ENCODE data around the gene ZNF304. TPM values are rescaled to one million over a fixed set of nuclear protein-coding genes. Genes with fewer than 3 reads are reported as not detected.

ZNF304 gene
- total RNA-seq (10 to 100 TPM; 13.3 to 13.6 TPM), polyA plus RNA-seq (1 to 10 TPM in 1 of 2 donors, under 1 TPM in 1; 0.43 to 4.1 TPM)

GRCh38 chr19:57350877-57351805, at the start of gene ZNF304:
Gene ZNF304 (plus strand): TSS chr19:57351271. CDS start chr19:57351665, 394 bp downstream.
- peaks cover 27% of the 10 kb centered on the region for H3K36me3 ChIP-seq (ENCODE audit: insufficient read depth, low read length)
- intact Hi-C loops (cut with micrococcal nuclease), result loop anchor here (1.0 to 2.0 kb wide), 2 partner anchors 12 to 110 kb away; partner anchors contain the start of genes TRAPPC2B, ZNF547 and ZNF805
- peak; percentile 78 to 85 (median 84) for DNase-seq
- peaks cover 47 to 57% of the 10 kb centered on the region in 2 donors for H3K36me3 Mint-ChIP-seq
- H3K27ac ChIP-seq (ENCODE audit: low read depth, low read length), result peak within 1 kb of the TSS; percentile 73
- peaks cover 28 to 39% (median 31%) of the 10 kb centered on the region in 4 donors for H3K4me1 Mint-ChIP-seq
- H3K27me3 ChIP-seq (ENCODE audit: insufficient read depth, low read length), result no peaks in the 10 kb centered on the region
- H3K27ac Mint-ChIP-seq, result peak within 1 kb of the TSS; percentile 83 to 97 (median 96)
- peak within 1 kb of the TSS; percentile 94 to 99 (median 96) for H3K4me3 Mint-ChIP-seq
- H3K4me1 ChIP-seq (ENCODE audit: insufficient read depth, low read length), result peaks cover 20% of the 10 kb centered on the region
- POLR2A ChIA-PET (ENCODE audit: partially characterized antibody), result interaction anchor here (0.7 to 1.7 kb wide), 6 partner anchors 12 to 538 kb away, joined by 3 to 12 read pairs (median 4); partner anchors contain the start of genes TRAPPC2B, ZNF543, ZNF547 and ZNF548
- CTCF ChIA-PET (ENCODE audit: partially characterized antibody), result no interaction called here
- H3K9me3 ChIP-seq (ENCODE audit: control insufficient read depth in 1 of 2, low read length in 2 of 2), result peaks cover 0 to 8% of the 10 kb centered on the region in 2 donors
- peaks cover 2% of the 10 kb centered on the region in 2 donors for H3K27me3 Mint-ChIP-seq
- H3K9me3 Mint-ChIP-seq, result peaks cover 3 to 72% (median 51%) of the 10 kb centered on the region in 8 donors
- H3K4me3 ChIP-seq (ENCODE audit: low read length in 2 of 2), result peak within 1 kb of the TSS; percentile 43 to 93

- no peak for DNase-seq
- Histone ChIP-seq H3K9me3 (ENCODE audit: control insufficient read depth in 1 of 2, low read length in 2 of 2) (no peaks in the 10 kb centered on the region), H3K27me3 (ENCODE audit: insufficient read depth, low read length) (no peaks in the 10 kb centered on the region), H3K4me1 (ENCODE audit: insufficient read depth, low read length) (no peaks in the 10 kb centered on the region), H3K4me3 (ENCODE audit: low read length in 2 of 2) (no peak overlapping the region), H3K27ac (ENCODE audit: low read depth, low read length) (no peak overlapping the region), H3K36me3 (ENCODE audit: insufficient read depth, low read length) (peaks cover 9% of the 10 kb centered on the region)
- Mint-ChIP-seq H3K9me3 (peaks cover 0 to 31% (median 11%) of the 10 kb centered on the region in 8 donors), H3K27ac (no peak overlapping the region), H3K4me3 (no peak overlapping the region), H3K27me3 (no peaks in the 10 kb centered on the region), H3K4me1 (peaks cover 0 to 16% (median 6%) of the 10 kb centered on the region in 4 donors), H3K36me3 (peaks cover 44 to 52% of the 10 kb centered on the region in 2 donors)
- intact Hi-C loops (cut with micrococcal nuclease), result no loop called here
- POLR2A ChIA-PET (ENCODE audit: partially characterized antibody), result no interaction called here
- CTCF ChIA-PET (ENCODE audit: partially characterized antibody), result no interaction called here
Observed at GRCh38 chr19:57302020-57302465, 49.0 kb upstream of the ZNF304 start.

DNA sequence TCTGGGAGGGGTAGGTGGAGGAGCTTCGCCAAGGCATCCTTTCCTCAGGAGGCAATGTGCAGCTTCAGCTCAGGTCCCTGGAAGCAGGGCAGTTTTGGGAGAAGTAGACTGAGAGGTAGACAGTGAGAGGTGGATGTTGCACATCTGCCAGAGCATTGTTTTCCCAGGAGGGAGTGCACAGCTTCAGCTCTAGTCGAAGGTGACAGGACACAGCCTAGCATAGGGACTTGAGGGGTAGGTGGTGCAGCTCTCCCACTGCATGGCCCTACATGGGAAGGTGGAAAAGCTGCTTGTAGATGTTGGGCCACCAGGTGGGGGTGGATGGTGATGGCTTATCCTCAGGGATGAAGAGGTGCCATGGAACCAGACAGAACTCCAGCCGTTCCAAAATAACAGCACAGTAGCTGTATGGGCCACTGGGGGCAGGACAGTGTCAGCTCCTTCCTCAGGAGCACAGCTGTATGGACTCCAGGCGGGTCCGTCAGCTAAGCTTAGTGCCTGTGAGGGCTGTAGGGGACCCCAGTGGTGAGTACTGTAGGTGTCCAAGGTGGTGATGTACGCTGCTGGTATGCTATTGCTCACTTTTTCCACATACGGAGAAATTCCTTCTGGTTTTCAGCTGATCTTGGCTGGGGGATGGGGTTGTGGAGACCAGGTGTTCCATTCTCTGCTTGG, 48.2 kb upstream of the ZNF304 start:
- no peaks in the 10 kb centered on the region for H3K4me1 ChIP-seq (ENCODE audit: insufficient read depth, low read length)
- peaks cover 0 to 25% (median 8%) of the 10 kb centered on the region in 8 donors for H3K9me3 Mint-ChIP-seq
- no peak overlapping the region for H3K4me3 ChIP-seq (ENCODE audit: low read length in 2 of 2)
- intact Hi-C loops (cut with micrococcal nuclease), result no loop called here
- DNase-seq, result no peak
- no peaks in the 10 kb centered on the region for H3K27me3 ChIP-seq (ENCODE audit: insufficient read depth, low read length)
- H3K27ac Mint-ChIP-seq, result no peak overlapping the region
- peaks cover 37 to 44% of the 10 kb centered on the region in 2 donors for H3K36me3 Mint-ChIP-seq
- no peak overlapping the region for H3K4me3 Mint-ChIP-seq
- H3K27ac ChIP-seq (ENCODE audit: low read depth, low read length), result no peak overlapping the region
- H3K9me3 ChIP-seq (ENCODE audit: control insufficient read depth in 1 of 2, low read length in 2 of 2), result no peaks in the 10 kb centered on the region
- POLR2A ChIA-PET (ENCODE audit: partially characterized antibody), result no interaction called here
- peaks cover 9% of the 10 kb centered on the region for H3K36me3 ChIP-seq (ENCODE audit: insufficient read depth, low read length)
- peaks cover 0 to 16% (median 4%) of the 10 kb centered on the region in 4 donors for H3K4me1 Mint-ChIP-seq
- H3K27me3 Mint-ChIP-seq, result no peaks in the 10 kb centered on the region
- CTCF ChIA-PET (ENCODE audit: partially characterized antibody), result interaction anchor here (0.7 kb wide), 1 partner anchor 40 kb away, joined by 3 read pairs; no protein-coding TSS in a partner anchor

- no peak overlapping the region for H3K27ac Mint-ChIP-seq
- Histone ChIP-seq H3K27ac (ENCODE audit: low read depth, low read length) (no peak overlapping the region), H3K4me1 (ENCODE audit: insufficient read depth, low read length) (no peaks in the 10 kb centered on the region), H3K4me3 (ENCODE audit: low read length in 2 of 2) (no peak overlapping the region), H3K27me3 (ENCODE audit: insufficient read depth, low read length) (no peaks in the 10 kb centered on the region), H3K9me3 (ENCODE audit: control insufficient read depth in 1 of 2, low read length in 2 of 2) (no peaks in the 10 kb centered on the region), H3K36me3 (ENCODE audit: insufficient read depth, low read length) (peaks cover 9% of the 10 kb centered on the region)
- peaks cover 22 to 32% of the 10 kb centered on the region in 2 donors for H3K36me3 Mint-ChIP-seq
- ChIA-PET CTCF (ENCODE audit: partially characterized antibody) (no interaction called here), POLR2A (ENCODE audit: partially characterized antibody) (no interaction called here)
- H3K4me3 Mint-ChIP-seq, result no peak overlapping the region
- H3K9me3 Mint-ChIP-seq, result peaks cover 2 to 28% (median 8%) of the 10 kb centered on the region in 8 donors
- no peaks in the 10 kb centered on the region for H3K27me3 Mint-ChIP-seq
- DNase-seq, result no peak
- peaks cover 0 to 9% (median 4%) of the 10 kb centered on the region in 4 donors for H3K4me1 Mint-ChIP-seq
- intact Hi-C loops (cut with micrococcal nuclease), result no loop called here
Observed at GRCh38 chr19:57305056-57305455, 46.0 kb upstream of the ZNF304 start.

DNA sequence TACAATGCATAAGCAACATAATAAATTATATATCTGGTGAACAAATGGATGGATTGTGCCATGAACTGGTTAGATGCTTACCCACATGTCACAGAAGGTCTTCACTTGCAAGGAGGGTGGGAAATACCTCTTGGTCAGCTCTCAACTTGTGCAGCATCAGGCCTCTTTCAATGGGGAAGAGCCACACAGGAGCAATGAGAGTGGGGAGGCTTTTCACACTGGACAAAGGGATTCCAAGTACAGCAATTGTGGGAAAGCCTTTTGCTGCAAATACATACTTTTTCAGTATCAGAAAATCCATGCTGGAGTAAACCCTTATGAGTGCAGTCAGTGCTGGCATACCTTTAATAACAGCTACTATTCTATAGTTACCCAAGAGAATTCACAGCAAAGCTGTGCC, 42.6 kb upstream of the ZNF304 start:
- H3K27me3 ChIP-seq (ENCODE audit: insufficient read depth, low read length), result no peaks in the 10 kb centered on the region
- H3K9me3 ChIP-seq (ENCODE audit: control insufficient read depth in 1 of 2, low read length in 2 of 2), result no peaks in the 10 kb centered on the region
- no peaks in the 10 kb centered on the region for H3K4me1 ChIP-seq (ENCODE audit: insufficient read depth, low read length)
- Mint-ChIP-seq H3K27ac (no peak overlapping the region), H3K9me3 (peaks cover 2 to 36% (median 10%) of the 10 kb centered on the region in 8 donors), H3K4me1 (peaks cover 0 to 4% (median under 1%) of the 10 kb centered on the region in 4 donors), H3K4me3 (no peak overlapping the region), H3K36me3 (peaks cover 5 to 13% of the 10 kb centered on the region in 2 donors), H3K27me3 (peaks cover 0 to 1% of the 10 kb centered on the region in 2 donors)
- CTCF ChIA-PET (ENCODE audit: partially characterized antibody), result no interaction called here
- no peak overlapping the region for H3K27ac ChIP-seq (ENCODE audit: low read depth, low read length)
- POLR2A ChIA-PET (ENCODE audit: partially characterized antibody), result no interaction called here
- intact Hi-C loops (cut with micrococcal nuclease), result no loop called here
- no peak for DNase-seq
- H3K36me3 ChIP-seq (ENCODE audit: insufficient read depth, low read length), result no peaks in the 10 kb centered on the region
- H3K4me3 ChIP-seq (ENCODE audit: low read length in 2 of 2), result no peak overlapping the region

DNA sequence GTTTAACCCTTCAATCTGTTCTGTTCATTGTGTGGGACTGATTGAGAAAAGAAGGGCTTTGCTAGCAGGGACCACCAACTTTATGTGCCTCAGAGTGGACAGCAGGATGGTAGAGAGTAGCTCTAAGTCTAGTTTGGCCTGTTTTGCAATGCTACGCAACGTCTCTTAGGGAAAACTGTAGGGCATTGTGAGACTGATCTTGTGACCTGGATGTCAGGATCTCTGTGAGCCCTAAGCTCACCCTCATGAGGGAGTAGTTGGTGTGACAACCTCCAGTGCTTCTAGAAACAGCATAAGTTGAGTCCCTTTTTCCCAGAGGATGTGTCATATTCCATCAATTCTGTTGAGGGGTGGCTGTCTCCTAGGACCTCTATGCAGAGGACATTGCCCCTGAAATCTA, 40.3 kb upstream of the ZNF304 start:
- POLR2A ChIA-PET (ENCODE audit: partially characterized antibody), result interaction anchor here (1.3 kb wide), 1 partner anchor 9 kb away, joined by 3 read pairs; no protein-coding TSS in a partner anchor
- Mint-ChIP-seq H3K27ac (no peak overlapping the region), H3K9me3 (peaks cover 6 to 56% (median 20%) of the 10 kb centered on the region in 8 donors), H3K4me1 (peaks cover 0 to 4% (median 0%) of the 10 kb centered on the region in 4 donors), H3K4me3 (no peak overlapping the region), H3K27me3 (peaks cover 9 to 15% of the 10 kb centered on the region in 2 donors), H3K36me3 (peaks cover 0 to 11% of the 10 kb centered on the region in 2 donors)
- H3K4me1 ChIP-seq (ENCODE audit: insufficient read depth, low read length), result no peaks in the 10 kb centered on the region
- no peak for DNase-seq
- no peaks in the 10 kb centered on the region for H3K9me3 ChIP-seq (ENCODE audit: control insufficient read depth in 1 of 2, low read length in 2 of 2)
- H3K36me3 ChIP-seq (ENCODE audit: insufficient read depth, low read length), result no peaks in the 10 kb centered on the region
- CTCF ChIA-PET (ENCODE audit: partially characterized antibody), result no interaction called here
- no peaks in the 10 kb centered on the region for H3K27me3 ChIP-seq (ENCODE audit: insufficient read depth, low read length)
- no peak overlapping the region for H3K4me3 ChIP-seq (ENCODE audit: low read length in 2 of 2)
- H3K27ac ChIP-seq (ENCODE audit: low read depth, low read length), result no peak overlapping the region
- intact Hi-C loops (cut with micrococcal nuclease), result no loop called here

- POLR2A ChIA-PET (ENCODE audit: partially characterized antibody), result no interaction called here
- no peak for DNase-seq
Observed at GRCh38 chr19:57314146-57314545, 36.9 kb upstream of the ZNF304 start.

More at GRCh38 chr19:57314146-57314545, 36.9 kb upstream of the ZNF304 start:
- no peak overlapping the region for H3K4me3 Mint-ChIP-seq
- H3K36me3 Mint-ChIP-seq, result peaks cover 0 to 10% of the 10 kb centered on the region in 2 donors
- no peaks in the 10 kb centered on the region for H3K9me3 ChIP-seq (ENCODE audit: control insufficient read depth in 1 of 2, low read length in 2 of 2)
- H3K4me1 ChIP-seq (ENCODE audit: insufficient read depth, low read length), result no peaks in the 10 kb centered on the region
- no peak overlapping the region for H3K4me3 ChIP-seq (ENCODE audit: low read length in 2 of 2)
- CTCF ChIA-PET (ENCODE audit: partially characterized antibody), result no interaction called here
- H3K27ac ChIP-seq (ENCODE audit: low read depth, low read length), result no peak overlapping the region
- intact Hi-C loops (cut with micrococcal nuclease), result no loop called here
- peaks cover 24 to 26% of the 10 kb centered on the region in 2 donors for H3K27me3 Mint-ChIP-seq
- H3K27me3 ChIP-seq (ENCODE audit: insufficient read depth, low read length), result peaks cover 8% of the 10 kb centered on the region
- H3K27ac Mint-ChIP-seq, result no peak overlapping the region
- no peaks in the 10 kb centered on the region for H3K36me3 ChIP-seq (ENCODE audit: insufficient read depth, low read length)
- H3K9me3 Mint-ChIP-seq, result peaks cover 8 to 73% (median 20%) of the 10 kb centered on the region in 8 donors
- H3K4me1 Mint-ChIP-seq, result peaks cover 0 to 4% (median 0%) of the 10 kb centered on the region in 4 donors
